T-helper 1 cell treated with Interleukin-12 subunit alpha and Interleukin-12 subunit beta and Interleukin-4 antibody, amounts not matched to agents 30 ng/mL and 1 ng/mL, for 36 hours (primary cell): ENCODE data around the gene PYROXD2. TPM values are rescaled to one million over a fixed set of nuclear protein-coding genes. Genes with fewer than 3 reads are reported as not detected.

Experiments
- intact Hi-C: fragments of 100-400 bp; cut with micrococcal nuclease; formaldehyde crosslinking; loops from one replicate; pipeline ENCODE4 v1.15.1; 2024
- total RNA-seq: library from RNA; stranded (reverse); gene quantifications from 2 replicates; pipeline ENCODE4 v1.2.3, GENCODE V29; 2022

The PYROXD2 gene
- total RNA-seq, 1 donor from 2014 or later = 7.1 TPM

DNA sequence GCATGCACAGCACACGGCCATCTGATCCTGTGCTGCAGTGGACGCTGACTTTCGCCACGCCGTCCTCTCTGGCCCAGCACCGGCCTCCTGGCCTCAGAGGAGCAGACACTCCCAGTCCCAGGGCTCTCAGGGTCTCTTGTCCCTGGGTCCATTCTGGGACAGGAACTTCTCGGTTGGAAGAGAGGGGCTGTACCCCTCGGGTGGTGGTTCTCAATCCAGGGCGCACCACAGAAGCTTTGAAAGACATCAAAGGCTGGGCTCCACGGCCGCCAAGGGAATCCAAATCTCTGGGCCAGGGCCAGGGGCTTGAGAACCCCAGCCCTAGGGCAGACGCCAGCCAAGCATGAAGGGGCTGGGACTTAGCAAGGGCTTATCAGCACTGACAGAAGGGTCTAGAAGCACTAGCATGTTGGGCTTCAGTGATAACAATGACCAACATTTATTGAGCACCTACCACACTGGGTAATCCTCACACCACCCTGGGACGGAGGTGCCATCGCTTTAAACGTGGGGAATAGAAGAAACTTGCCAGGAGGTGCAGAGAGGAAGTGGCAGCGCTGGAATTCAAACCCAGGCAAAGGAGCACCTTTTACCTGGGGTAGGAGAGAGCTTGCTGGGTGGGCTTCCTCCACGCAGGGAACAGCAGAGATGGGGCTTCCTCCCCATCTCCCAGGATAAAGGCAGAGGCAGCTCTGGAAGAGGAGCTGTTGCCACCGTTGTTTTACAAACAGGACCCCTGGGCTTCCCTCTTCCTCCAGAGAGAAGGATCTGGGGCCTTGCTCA, 1.8 kb upstream of the PYROXD2 start:
- intact Hi-C loops = no loop called here

DNA sequence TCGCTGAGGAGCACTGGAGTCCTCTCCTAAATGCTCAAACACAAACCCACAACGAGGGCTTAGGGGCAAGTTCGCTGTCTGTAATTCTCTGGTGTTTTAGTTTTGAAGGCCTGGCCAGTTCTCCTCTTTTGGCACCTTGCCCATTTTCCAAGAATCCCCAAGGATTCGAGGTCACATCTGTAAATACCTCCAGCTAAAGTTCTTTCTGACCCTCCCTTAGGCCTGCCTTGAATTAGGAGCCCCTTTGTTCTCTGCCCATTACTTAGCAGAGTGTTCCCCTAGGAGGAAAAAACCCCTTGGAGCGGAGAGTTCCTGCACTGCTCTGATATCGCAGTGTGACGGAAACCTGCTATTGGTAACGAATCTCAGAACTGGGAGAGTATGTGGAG, 743 bp upstream of the PYROXD2 start:
- intact Hi-C loops = loop anchor here (2.0 kb wide), 1 partner anchor 31 kb away; the partner anchor contains the start of gene HPS1

DNA sequence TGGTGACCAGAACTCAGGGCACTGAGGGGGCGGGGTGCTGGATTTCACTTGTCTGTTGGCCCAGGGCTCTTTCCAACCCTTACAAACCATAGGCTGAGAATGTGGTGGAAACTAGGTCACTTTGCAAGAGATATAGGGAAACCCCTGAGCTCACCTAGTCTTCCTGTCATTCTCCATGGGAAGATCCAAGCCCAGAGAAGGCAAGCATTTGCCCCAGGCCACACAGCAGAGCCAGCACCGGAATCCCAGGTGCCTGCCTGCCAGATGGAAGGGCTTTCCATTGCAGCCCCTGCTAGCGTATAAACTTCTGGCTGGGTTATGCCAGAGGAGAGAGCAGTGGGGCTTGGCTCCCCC, 427 bp downstream of the PYROXD2 start:
- intact Hi-C loops = loop anchor here (2.0 kb wide), 1 partner anchor 32 kb away; the partner anchor contains the start of gene HPS1

DNA sequence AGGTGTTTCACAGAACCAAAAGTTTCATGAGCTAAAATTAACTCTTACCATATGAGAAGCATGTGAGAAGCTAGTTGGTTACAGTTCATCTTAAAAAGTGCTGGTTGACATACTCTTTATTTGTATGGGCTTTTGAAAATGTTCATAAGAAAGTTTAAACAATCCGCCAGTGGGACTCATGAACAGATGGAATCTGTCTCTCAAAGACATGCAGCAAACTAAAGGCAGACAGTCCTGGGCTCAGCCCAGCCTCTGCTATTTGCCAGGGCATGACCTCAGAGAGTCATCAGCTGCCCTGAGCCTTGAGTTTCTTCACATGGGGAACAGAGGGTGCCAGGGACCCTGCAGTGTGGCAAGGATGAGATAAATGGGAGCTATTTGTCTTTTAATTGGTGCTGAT, 3.2 kb downstream of the PYROXD2 start:
- intact Hi-C loops = no loop called here

DNA sequence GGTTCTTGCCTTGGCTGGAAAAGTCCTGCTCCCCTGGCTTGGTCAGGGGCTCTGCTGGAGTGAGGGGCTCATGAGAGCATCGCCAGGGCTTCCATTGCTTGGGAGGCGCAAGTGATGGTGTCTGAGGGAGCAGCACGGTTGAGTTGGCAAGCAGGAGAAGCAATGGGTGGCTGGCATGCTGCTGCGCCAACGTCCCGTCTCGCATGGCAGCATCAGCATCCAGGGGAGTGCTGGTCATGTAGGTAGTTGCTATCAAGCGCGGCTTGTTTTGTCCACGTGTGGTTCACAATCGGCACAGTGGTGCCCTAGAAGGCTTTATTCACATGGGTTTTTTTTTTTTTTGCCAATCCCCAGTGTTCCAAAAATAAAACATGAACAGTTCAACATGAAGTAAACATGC, 3.8 kb downstream of the PYROXD2 start:
- intact Hi-C loops = no loop called here

DNA sequence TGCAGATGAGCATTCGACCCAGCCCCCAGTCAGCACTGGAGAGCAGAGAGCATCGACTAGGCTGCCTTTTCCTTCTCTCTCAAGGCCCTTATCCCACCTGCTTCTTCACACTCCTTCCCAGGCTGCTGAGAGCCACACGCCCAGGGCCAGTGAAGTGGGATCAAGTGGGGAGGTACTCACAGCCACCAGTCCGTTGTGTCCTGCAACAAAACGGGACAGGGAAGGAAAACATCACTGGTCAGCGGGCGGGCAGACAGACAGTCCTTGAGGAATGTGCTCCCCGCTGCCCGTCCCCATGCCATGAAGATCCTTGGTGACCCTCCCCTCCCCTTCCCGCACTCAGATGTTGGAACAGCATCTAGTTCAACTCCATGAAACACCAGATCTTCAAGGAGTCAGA, 4.2 kb downstream of the PYROXD2 start:
- intact Hi-C loops = no loop called here

DNA sequence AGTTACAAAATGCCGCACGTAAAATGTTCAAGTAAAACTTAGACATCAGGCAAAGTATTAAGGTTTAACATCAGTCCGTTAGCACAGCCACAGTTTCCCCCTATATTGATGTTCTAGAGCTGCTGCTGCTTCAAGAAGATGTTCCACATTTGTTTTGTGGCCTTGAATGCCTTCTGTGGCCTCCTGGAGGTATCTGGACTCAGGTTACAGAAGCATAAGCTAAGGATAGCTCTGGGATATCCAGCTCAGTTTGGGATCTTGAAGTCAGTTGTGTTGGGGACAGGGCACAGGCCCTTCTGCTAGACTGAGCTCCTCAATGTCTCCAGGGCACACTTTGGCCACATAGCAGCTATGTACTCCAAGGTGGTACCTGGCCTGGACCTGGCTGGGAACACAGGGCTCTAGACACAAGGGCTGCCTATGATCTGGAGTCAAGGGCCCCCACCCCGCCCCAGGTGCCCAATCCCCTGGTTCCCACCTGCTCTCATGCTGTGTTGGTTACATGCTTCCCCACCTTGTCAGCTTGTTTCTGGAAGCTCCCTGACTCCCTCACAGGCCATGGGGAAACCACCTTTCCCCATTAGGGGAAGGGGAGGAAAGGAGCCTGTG, 4.7 kb downstream of the PYROXD2 start:
- intact Hi-C loops = no loop called here

DNA sequence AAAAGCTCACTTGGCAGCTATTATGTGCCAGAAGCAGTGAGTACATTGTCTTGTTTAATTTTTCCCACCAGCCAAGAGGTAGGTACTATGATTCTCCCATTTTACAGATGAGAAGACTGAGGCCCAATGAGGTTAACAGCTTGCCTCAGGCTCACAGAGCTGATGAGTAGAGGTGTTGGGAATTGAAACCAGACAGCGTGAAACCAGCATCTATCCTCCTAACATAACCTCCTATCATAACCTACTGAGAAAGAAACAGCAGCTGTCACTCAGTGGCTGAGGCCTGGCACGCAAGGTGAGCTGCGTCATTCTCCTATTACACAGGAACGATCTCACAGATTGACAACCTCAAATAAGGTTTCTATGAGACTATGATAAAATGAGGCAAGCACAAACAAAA, 6.2 kb downstream of the PYROXD2 start:
- intact Hi-C loops = no loop called here

DNA sequence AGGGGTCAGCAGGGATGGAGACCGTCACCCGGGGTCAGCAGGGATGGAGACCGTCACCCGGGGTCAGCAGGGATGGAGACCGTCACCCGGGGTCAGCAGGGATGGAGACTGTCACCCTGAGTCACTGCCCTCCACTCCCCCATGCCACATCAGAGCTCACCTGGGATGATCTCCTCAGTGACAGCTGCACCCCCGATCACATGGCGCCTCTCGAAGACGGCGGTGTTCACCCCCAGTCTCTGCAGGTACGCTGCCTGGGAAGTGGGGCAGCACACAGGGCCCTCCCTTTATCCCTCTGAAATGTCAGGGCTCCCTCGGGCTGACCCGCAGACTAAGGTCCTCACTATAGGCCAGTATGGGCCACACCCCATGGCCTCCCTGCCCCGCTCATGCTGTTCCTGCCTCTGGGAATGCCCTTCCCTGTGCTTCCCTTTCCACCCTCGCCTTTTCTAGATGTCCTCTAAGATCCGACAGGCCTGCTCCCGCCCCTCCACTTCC, 7.2 kb downstream of the PYROXD2 start:
- intact Hi-C loops = no loop called here

DNA sequence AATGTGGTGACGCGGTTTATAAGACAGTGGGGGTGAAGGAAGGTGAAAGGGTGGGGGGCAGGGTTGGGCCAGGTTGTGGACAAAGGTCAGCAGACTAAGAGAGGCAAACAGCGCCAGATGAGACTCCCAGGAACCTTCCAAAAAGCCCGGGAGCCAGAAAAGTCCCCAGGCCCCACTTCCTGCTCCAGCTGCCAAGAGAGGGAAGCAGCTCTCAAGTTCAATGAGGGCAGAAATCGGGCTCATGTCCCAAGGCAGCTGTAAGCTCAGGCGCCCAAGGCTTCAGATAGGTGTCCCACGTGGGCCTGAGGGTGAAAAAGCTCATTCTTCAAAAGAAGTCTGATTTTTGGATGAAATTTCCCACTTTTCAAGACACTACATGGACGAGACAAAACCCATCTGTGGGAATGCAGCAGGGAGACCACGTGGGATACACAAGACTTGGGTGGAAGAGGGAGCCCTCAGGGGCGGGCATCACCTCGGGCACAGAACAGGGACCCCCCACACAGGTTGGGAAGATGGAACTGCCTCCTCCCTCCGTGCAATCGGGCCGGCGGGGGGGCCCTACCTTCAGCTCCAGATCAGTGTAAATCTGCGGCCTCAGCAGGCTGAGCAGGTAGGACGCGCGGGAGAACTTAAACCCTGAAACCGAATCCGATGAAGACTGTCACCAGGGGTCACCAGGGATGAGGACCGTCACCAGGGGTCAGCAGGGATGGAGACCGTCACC, 7.8 kb downstream of the PYROXD2 start:
- intact Hi-C loops = no loop called here

DNA sequence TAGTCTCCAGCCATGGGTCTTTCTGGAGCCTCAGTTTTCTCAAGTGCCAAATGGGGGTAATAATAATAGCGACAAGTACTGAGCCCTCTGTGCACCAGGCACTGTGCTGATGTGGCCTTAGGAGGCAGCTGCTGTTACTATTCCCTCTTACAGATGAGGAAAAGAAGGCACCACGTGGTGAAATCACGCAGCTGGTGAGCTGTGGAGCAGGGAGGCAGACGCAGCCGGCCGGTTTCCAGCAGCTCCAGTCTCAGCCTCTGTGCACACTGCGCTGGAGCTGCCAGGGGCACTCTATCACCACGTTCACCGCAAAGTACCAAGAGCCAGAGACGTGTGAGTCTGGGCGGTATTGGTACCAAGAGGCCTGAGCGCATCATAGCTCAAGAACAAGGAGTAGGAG, 9.6 kb downstream of the PYROXD2 start:
- intact Hi-C loops = no loop called here

DNA sequence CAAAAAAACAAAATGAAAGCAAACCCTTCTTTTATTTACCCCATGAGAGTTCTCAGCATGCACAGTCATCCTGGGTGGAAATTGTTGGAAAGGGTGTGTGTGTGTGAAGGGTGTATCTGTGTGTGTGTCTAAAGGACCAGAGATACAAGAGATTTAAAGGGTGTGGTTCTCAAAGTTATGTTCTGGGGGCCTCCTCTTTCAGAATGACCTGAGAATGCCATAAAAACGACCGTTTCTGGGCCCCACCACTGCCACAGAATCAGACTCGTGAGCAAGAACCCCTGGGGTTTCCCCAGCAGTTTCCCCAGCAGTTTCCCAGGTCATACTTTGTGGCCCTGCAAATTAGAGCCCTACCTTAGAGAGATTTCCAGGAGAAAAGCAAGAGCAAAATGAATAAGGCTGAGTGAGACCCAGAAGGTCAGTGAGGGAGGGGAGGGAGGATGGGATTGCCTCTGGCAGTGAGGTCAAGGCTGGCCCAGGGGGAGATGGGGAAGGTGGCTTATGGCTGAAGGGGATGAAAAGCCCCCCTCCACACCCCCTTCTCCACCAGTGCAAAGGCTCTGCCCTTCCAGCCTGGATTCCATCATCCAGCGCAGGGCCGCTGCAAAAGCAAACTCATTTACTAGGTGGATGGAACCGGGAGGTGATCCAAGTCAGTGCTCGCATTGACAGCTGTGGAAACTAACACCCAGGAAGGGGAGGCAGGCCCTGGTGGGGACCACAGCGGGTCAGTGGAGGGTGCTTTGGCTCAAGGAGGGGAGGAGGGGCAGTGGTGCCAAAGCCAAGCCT, 10.2 kb downstream of the PYROXD2 start:
- intact Hi-C loops = no loop called here

DNA sequence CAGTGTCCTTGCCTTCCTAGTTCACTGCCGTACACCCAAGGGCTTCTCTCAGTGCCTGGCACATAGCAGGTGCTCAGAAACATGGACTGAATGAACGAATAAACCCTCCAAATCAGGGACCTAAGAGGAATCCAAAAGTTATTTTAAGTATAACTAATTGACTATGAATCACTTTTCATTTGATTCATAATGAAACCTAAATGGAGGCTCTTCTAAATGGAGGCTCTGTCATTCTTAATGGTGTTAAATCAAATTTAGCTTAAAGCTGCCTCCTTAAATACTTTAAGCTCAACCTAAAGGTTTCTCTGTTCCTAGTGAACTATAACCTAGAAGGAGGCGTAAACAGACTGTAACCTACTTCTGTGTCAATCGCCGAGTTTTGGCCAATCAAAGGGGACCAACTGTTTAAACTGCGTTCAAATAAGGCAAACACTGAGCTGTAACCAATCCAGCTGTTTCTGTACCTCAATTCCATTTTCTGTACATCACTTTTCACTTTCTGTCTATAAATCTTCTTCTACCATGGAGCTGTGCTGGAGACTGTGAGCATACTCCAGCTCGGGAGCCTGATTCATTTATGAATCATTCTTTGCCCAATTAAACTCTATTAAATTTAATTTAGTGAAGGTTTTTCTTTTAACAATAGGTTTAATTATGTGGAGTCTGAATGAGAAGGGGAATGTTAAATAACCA, 11.0 kb downstream of the PYROXD2 start:
- intact Hi-C loops = no loop called here

DNA sequence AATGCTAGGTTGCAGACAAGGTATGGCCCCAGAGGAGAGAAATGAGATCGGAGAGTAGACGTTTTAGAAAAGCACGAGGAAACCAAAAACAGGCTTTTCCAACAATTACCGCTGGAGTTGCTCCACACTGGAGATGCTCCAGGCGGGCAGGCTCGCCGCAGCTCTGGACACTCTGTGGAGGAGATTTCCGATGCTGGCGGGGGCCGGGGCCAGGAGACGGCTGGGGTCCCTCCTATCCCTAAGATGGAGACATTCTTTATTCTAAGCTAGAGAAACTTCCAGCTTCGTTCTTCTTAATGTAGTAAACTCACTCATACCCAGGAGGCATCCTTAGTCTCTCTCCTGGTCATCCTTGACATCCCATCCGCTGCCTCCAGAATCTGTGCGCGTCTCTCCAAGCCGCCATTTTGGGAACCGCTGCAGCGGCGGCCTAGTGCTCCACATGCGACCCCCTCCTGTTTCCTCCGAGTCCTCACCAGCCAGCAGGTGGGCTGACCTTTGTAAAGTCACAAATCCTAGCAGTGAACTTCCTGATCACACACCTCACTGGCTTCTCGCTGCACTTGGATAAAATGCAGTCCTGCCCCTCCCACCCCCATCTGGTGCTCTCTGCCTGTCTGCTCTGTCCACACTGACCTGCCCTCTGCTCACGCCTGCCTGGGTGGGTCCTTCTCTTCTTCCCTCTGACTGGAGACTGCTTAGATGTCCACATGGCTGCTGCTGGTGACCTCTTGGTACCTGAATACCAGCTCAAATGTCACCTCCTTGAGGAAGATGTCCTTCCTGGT, 11.9 kb downstream of the PYROXD2 start:
- intact Hi-C loops = no loop called here

DNA sequence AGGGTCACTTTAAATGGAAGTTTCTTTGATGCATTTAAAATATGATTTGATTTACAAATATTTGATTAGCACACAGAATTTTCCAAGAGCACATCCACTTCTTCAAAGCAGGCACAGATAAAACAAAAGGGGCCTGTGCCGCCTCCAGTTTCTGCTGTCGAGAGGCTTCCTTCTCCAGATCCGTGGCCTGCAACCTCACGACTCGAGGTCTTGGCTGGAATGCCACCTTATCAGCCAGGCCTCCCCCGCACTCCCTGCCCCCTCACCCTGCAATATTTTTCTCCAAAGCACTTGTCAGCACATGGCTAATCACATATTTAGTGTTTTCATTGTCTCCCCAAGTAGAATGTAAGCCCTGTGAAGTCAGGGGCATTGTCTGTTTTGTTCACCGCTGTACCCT, 12.5 kb downstream of the PYROXD2 start:
- intact Hi-C loops = no loop called here

DNA sequence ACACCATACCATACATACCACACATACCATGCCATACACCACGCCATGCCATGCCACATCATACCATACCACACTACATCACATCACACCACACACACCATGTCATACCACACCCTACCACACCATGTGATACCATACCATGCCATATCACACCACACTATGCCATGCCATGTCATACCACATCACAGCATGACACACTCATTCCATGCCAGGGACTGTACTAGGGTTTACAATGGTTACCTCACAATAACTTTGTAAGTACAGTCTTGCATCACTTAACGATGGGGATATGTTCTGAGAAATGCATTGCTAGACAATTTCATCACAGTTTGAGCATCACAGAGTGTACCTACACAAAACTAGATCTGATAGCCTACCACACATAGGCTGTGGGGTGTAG, 14.5 kb downstream of the PYROXD2 start:
- intact Hi-C loops = no loop called here

DNA sequence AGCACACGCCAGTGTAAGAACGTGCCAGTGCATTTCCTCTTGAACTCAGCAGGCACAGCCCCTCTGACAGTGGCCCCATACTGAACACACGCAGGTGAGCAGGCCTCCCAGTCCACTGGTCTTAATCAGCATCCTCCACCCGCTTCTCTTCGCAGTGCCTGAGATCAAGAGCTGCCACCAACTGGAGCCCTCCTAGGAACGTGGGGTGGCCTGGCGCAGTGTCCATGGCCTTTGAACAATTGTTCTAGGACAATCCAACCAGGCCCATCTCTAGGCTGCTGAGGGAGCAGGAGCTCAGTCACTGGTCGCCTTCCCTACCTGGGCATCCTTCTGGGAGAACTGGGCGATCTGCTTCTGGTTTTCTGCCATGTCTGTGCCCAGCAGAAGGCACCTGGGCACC, 15.2 kb downstream of the PYROXD2 start:
- intact Hi-C loops = no loop called here

DNA sequence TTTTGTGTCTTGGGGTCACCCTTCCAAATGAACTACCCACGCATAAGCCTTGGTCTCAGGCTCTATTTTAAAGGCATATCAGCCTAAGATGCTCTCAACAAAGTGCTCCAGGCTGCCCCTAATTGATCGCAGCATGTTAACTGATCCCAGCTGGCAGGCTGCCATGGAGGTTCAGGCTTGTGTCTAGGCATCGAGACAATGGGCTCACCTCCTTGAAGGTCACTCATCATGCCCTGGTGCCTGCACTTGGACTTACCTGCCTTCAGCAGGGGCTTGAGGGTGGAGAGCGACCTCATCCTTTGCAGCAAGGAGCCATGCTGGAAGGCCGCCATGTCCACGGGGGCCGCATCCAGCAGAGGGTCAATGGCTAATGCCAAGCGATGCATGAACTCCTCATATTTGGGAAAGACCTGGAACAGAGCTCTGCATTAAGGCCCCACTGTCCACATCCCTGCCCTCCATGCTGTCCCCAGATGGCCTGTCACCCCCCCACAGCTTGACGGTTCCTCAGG, 17.8 kb downstream of the PYROXD2 start:
- intact Hi-C loops = no loop called here

DNA sequence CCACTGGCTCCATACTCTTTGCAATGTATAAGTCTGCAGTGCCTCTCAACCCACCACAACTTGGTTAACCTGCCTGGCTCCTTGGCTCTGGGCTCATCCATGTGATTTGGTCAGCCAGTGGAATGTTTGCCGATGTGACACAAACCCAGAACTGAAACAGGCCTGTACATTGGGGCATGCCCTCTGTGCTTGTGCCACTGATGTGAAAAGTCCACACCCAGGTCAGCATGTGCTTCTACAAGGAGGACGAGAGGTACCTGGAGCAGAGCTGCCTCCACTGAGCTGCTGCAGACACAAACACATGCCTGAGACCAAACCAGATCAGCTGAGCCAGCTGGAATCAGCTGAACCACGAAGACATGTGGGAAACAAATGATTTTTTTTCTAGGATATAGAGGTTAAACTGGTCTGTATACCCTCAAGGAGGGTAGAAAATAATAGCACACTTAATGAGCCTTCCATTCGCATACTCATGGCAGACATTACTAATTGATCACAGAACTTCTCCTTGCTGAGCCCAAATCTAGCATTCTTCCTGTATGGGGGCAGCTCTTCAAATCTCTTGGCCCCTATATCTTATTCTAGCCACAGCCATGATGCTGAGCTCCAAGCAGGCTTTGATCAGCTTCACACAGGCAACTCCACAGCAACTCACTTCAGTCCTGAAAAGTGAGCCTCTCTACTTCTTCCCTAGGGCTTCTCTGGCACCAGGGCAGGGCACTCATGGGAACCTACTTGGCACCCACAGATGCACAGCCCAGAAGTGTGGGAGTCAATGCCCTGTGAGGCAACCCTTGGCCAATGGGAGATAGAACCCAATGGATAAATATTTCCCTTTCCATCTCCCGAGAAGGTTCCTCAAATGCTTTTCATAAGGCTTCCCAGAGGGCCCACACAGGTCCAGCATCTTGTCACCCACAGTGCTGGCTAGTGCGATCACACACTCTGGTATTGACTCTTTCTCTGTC, 18.6 kb downstream of the PYROXD2 start:
- intact Hi-C loops = no loop called here
